Activated CD4-positive, alpha-beta T cell treated with anti-CD3 and anti-CD28 coated beads for 36 hours (primary cell): ENCODE results near the gene NAA38. TPM values are rescaled to one million over a fixed set of nuclear protein-coding genes. Genes with fewer than 3 reads are reported as not detected.
"Not testable (repeated sequence)": the region's sequence is repeated elsewhere in the genome, so short reads cannot be mapped to it uniquely, and the experiment has no call there.

ENCODE experiments used
- ATAC-seq: fragments of 200-7000 bp; cut with Tn5 transposase; one replicate; pipeline ENCODE4 v1.10.0; 2021; ENCODE audit warnings: mild to moderate bottlenecking, moderate library complexity
- CTCF ChIA-PET: fragments of 350-600 bp; sonication (Branson Sonifier 250); formaldehyde crosslinking; loops from one replicate; lab custom pipeline; 2021; ENCODE audit warnings: antibody characterized with exemption; lab: Charles Lee
- POLR2A ChIA-PET: fragments of 350-600 bp; sonication (Branson Sonifier 250); formaldehyde crosslinking; loops from one replicate; lab custom pipeline; 2021; ENCODE audit warnings: antibody characterized with exemption, inconsistent platforms; lab: Charles Lee
- DNase-seq: peaks from one replicate; pipeline ENCODE4 v3.0.0-alpha.2; 2020
- H3K27ac Mint-ChIP-seq: one replicate; pipeline ENCODE4 v1.8.0; 2021; ENCODE audit warnings: mixed read lengths
- H3K27me3 Mint-ChIP-seq: one replicate; pipeline ENCODE4 v1.8.0; 2021; ENCODE audit warnings: mixed read lengths
- H3K36me3 Mint-ChIP-seq: one replicate; pipeline ENCODE4 v1.8.0; 2021; ENCODE audit warnings: low read depth, mixed read lengths
- H3K4me1 Mint-ChIP-seq: one replicate; pipeline ENCODE4 v1.8.0; 2021; ENCODE audit warnings: mixed read lengths
- H3K4me3 Mint-ChIP-seq: one replicate; pipeline ENCODE4 v1.8.0; 2021; ENCODE audit warnings: mild to moderate bottlenecking, moderate library complexity, mixed read lengths
- H3K9me3 Mint-ChIP-seq: one replicate; pipeline ENCODE4 v1.8.0; 2021; ENCODE audit warnings: low read depth, mixed read lengths
- intact Hi-C, 2 experiments: fragments of 100-400 bp; cut with DNase I in 1 of 2; cut with micrococcal nuclease in 1 of 2; formaldehyde crosslinking; loops; one replicate each; pipeline versions ENCODE4 v1.14.2 to v1.15.1; 2022 to 2024; cut with DNase I, micrococcal nuclease
- total RNA-seq, 2 experiments: library from RNA; stranded (reverse); gene quantifications; one replicate each; pipeline ENCODE4 v1.2.3, GENCODE V29; 2021

NAA38 gene
- total RNA-seq, 2 experiments from 2014 or later = 64.7 to 79.8 TPM

- H3K9me3 Mint-ChIP-seq, DNase-seq, H3K4me1 Mint-ChIP-seq, H3K27ac Mint-ChIP-seq, H3K27me3 Mint-ChIP-seq, H3K36me3 Mint-ChIP-seq, ATAC-seq, POLR2A ChIA-PET, H3K4me3 Mint-ChIP-seq: not testable (repeated sequence)
- intact Hi-C loops = loop anchor here in 1 of 2 experiments (5.0 kb wide), 1 partner anchor 63 kb away; no protein-coding TSS in a partner anchor
- CTCF ChIA-PET = interaction anchor here (0.6 kb wide), 1 partner anchor 122 kb away, joined by 3 read pairs; no protein-coding TSS in a partner anchor
Observed at GRCh38 chr17:7809791-7810343, 47.5 kb downstream of the NAA38 start.

- Mint-ChIP-seq H3K36me3 (no peaks in the 10 kb centered on the region), H3K4me1 (no peaks in the 10 kb centered on the region), H3K9me3 (no peaks in the 10 kb centered on the region), H3K4me3 (no peak overlapping the region), H3K27me3 (peaks cover 3% of the 10 kb centered on the region), H3K27ac (no peak overlapping the region)
- DNase-seq (no peak), ATAC-seq (no peak)
- intact Hi-C loops = no loop called here
- ChIA-PET CTCF (no interaction called here), POLR2A (no interaction called here)
Observed at GRCh38 chr17:7809086-7809790, 48.1 kb downstream of the NAA38 start.

- intact Hi-C loops = no loop called here
- Mint-ChIP-seq H3K27me3 (peaks cover 5% of the 10 kb centered on the region), H3K9me3 (no peaks in the 10 kb centered on the region), H3K4me1 (no peaks in the 10 kb centered on the region), H3K36me3 (no peaks in the 10 kb centered on the region), H3K4me3 (no peak overlapping the region), H3K27ac (no peak overlapping the region)
- ChIA-PET POLR2A (no interaction called here), CTCF (no interaction called here)
- no peak for ATAC-seq
- DNase-seq = no peak
Observed at GRCh38 chr17:7807206-7807605, 50.2 kb downstream of the NAA38 start.

Other genes starting within 250 kb of the NAA38 start
- 10 to 100 TPM; 35.6 to 50.2 TPM for gene FXR2, start 242.7 kb downstream of the NAA38 start, total RNA-seq
- 10 to 100 TPM; 15.9 to 22.2 TPM for gene SAT2, start 229.7 kb downstream of the NAA38 start, total RNA-seq
- gene SHBG, start 227.4 kb downstream of the NAA38 start, total RNA-seq = under 1 TPM; 0.25 to 0.30 TPM
- gene ATP1B2, start 206.6 kb downstream of the NAA38 start, total RNA-seq = under 1 TPM; 0.32 to 0.33 TPM
- gene TP53, start 170.1 kb downstream of the NAA38 start, total RNA-seq = 100 to 1,000 TPM; 127 to 165 TPM
- gene WRAP53, start 169.1 kb downstream of the NAA38 start, total RNA-seq = 10 to 100 TPM; 23.5 to 27.1 TPM
- gene EFNB3, start 152.4 kb downstream of the NAA38 start, total RNA-seq = not detected
- gene DNAH2, start 139.8 kb downstream of the NAA38 start, total RNA-seq = not detected
- gene KDM6B, start 23.3 kb downstream of the NAA38 start, total RNA-seq = 10 to 100 TPM; 37.3 to 46.2 TPM
- gene TMEM88, start 2.5 kb downstream of the NAA38 start, total RNA-seq = 1 to 10 TPM; 3.5 to 5.6 TPM
- gene CYB5D1, start 444 bp upstream of the NAA38 start, total RNA-seq = 10 to 100 TPM; 12.5 to 12.6 TPM
- gene CHD3, start 31.2 kb upstream of the NAA38 start, total RNA-seq = 100 to 1,000 TPM; 145 to 161 TPM
- 1 to 10 TPM; 3.8 to 5.6 TPM for gene RNF227, start 58.7 kb upstream of the NAA38 start, total RNA-seq
- gene KCNAB3, start 72.3 kb upstream of the NAA38 start, total RNA-seq = 1 to 10 TPM; 6.6 to 8.3 TPM
- 100 to 1,000 TPM; 166 to 169 TPM for gene TRAPPC1, start 74.4 kb upstream of the NAA38 start, total RNA-seq
- 10 to 100 TPM; 53.0 to 80.5 TPM for gene CNTROB, start 74.6 kb upstream of the NAA38 start, total RNA-seq
- not detected for gene GUCY2D, start 145.1 kb upstream of the NAA38 start, total RNA-seq
- under 1 TPM; 0.09 to 0.18 TPM for gene ALOX15B, start 181.5 kb upstream of the NAA38 start, total RNA-seq
- 1 to 10 TPM; 3.3 to 3.6 TPM for gene ALOX12B, start 230.2 kb upstream of the NAA38 start, total RNA-seq